Astrocyte (in vitro differentiated cells and primary cell): ENCODE results near the gene S1PR2. TPM values are rescaled to one million over a fixed set of nuclear protein-coding genes. Genes with fewer than 3 reads are reported as not detected.
A peak's percentile ranks its signal among the peaks of the same experiment; 100 is the strongest.

Experiments used
- DNase-seq: peaks from one replicate; pipeline ENCODE4 v3.0.0-alpha.2; 2010; ENCODE audit warnings: low read depth
- FAIRE-seq: peaks from 2 replicates; lab custom pipeline; 2011; peaks lifted over from hg19 to GRCh38; lab: Jason Lieb, UNC
- H2AFZ ChIP-seq: 2 replicates; pipeline ENCODE4 v1.6.0; 2012; ENCODE audit warnings: low read depth, low read length, inconsistent platforms
- H3K27ac ChIP-seq: 2 replicates; pipeline ENCODE4 v1.5.1; 2011; ENCODE audit warnings: low read depth, low read length, inconsistent platforms
- H3K27me3 ChIP-seq: 2 replicates; pipeline ENCODE4 v1.6.0; 2011; ENCODE audit warnings: low read length, inconsistent platforms; ENCODE audit not compliant: insufficient read depth
- H3K36me3 ChIP-seq: 2 replicates; pipeline ENCODE4 v1.5.1; 2011; ENCODE audit warnings: low read length, inconsistent platforms; ENCODE audit not compliant: insufficient read depth
- H3K4me1 ChIP-seq: 2 replicates; pipeline ENCODE4 v1.5.1; 2011; ENCODE audit warnings: low read length, inconsistent platforms; ENCODE audit not compliant: insufficient read depth
- H3K4me2 ChIP-seq: 2 replicates; pipeline ENCODE4 v1.6.0; 2012; ENCODE audit warnings: low read length, inconsistent platforms
- H3K4me3 ChIP-seq: 2 replicates; pipeline ENCODE4 v1.5.1; 2011; ENCODE audit warnings: low read depth, mild to moderate bottlenecking, low read length, inconsistent platforms; ENCODE audit not compliant: insufficient read depth
- H3K79me2 ChIP-seq: 2 replicates; pipeline ENCODE4 v1.6.0; 2012; ENCODE audit warnings: mild to moderate bottlenecking, low read length, inconsistent platforms; ENCODE audit not compliant: insufficient read depth
- H3K9ac ChIP-seq: 2 replicates; pipeline ENCODE4 v1.6.0; 2012; ENCODE audit warnings: mild to moderate bottlenecking, low read length, inconsistent platforms
- H3K9me3 ChIP-seq: 2 replicates; pipeline ENCODE4 v1.5.1; 2012; ENCODE audit warnings: low read depth, mild to moderate bottlenecking, low read length, inconsistent platforms; ENCODE audit not compliant: insufficient read depth
- H4K20me1 ChIP-seq: 2 replicates; pipeline ENCODE4 v1.6.0; 2012; ENCODE audit warnings: low read length, inconsistent platforms; ENCODE audit not compliant: insufficient read depth
- H3K27ac Mint-ChIP-seq: one replicate; pipeline ENCODE4 v1.8.0; 2021; ENCODE audit warnings: mild to moderate bottlenecking, mixed read lengths; ENCODE audit not compliant: unreplicated experiment
- H3K27me3 Mint-ChIP-seq: one replicate; pipeline ENCODE4 v1.8.0; 2021; ENCODE audit warnings: low read depth, mixed read lengths; ENCODE audit not compliant: unreplicated experiment
- H3K36me3 Mint-ChIP-seq: one replicate; pipeline ENCODE4 v1.8.0; 2021; ENCODE audit warnings: low read depth, mixed read lengths; ENCODE audit not compliant: unreplicated experiment
- H3K4me1 Mint-ChIP-seq: one replicate; pipeline ENCODE4 v1.8.0; 2021; ENCODE audit warnings: low read depth, mixed read lengths; ENCODE audit not compliant: unreplicated experiment
- H3K4me3 Mint-ChIP-seq: one replicate; pipeline ENCODE4 v1.8.0; 2021; ENCODE audit warnings: mild to moderate bottlenecking, moderate library complexity, mixed read lengths; ENCODE audit not compliant: unreplicated experiment
- H3K9me3 Mint-ChIP-seq: one replicate; pipeline ENCODE4 v1.8.0; 2021; ENCODE audit warnings: mild to moderate bottlenecking, mixed read lengths; ENCODE audit not compliant: unreplicated experiment
- EZH2 ChIP-seq: IDR thresholded peaks from 2 replicates; pipeline ENCODE4 v1.6.1; 2012; ENCODE audit warnings: mild to moderate bottlenecking, low read length, inconsistent platforms; ENCODE audit not compliant: insufficient read depth
- microRNA-seq: library from miRNA; unstranded; fragments of <30 nt; microRNA quantifications from one replicate; pipeline ENCODE4 v1.2.0, GENCODE V29; 2020
- total RNA-seq: library from RNA; stranded (reverse); gene quantifications from 2 replicates; pipeline ENCODE4 v1.2.1, GENCODE V29; 2021
- TF ChIP-seq, protein P1 (sequence below): IDR thresholded peaks from 2 replicates; pipeline ENCODE4 v1.5.1; 2011; ENCODE audit warnings: low read depth, mild to moderate bottlenecking, inconsistent platforms, low read length, moderate library complexity; ENCODE audit not compliant: insufficient read depth

Gene S1PR2
- total RNA-seq, 1 donor from 2014 or later = 15.7 TPM

- Mint-ChIP-seq H3K27ac (no peak overlapping the region), H3K9me3 (no peaks in the 10 kb centered on the region), H3K4me1 (no peaks in the 10 kb centered on the region), H3K27me3 (no peaks in the 10 kb centered on the region), H3K4me3 (no peak overlapping the region), H3K36me3 (peaks cover 5% of the 10 kb centered on the region)
- peaks cover 37% of the 10 kb centered on the region for H3K36me3 ChIP-seq
- no peak overlapping the region for H3K4me3 ChIP-seq
- H3K9ac ChIP-seq = no peak overlapping the region
- DNase-seq (peak; percentile 10), FAIRE-seq (no peak)
- H3K27ac ChIP-seq = no peak overlapping the region
- H3K4me1 ChIP-seq = no peaks in the 10 kb centered on the region
- TF ChIP-seq, protein P1, sequence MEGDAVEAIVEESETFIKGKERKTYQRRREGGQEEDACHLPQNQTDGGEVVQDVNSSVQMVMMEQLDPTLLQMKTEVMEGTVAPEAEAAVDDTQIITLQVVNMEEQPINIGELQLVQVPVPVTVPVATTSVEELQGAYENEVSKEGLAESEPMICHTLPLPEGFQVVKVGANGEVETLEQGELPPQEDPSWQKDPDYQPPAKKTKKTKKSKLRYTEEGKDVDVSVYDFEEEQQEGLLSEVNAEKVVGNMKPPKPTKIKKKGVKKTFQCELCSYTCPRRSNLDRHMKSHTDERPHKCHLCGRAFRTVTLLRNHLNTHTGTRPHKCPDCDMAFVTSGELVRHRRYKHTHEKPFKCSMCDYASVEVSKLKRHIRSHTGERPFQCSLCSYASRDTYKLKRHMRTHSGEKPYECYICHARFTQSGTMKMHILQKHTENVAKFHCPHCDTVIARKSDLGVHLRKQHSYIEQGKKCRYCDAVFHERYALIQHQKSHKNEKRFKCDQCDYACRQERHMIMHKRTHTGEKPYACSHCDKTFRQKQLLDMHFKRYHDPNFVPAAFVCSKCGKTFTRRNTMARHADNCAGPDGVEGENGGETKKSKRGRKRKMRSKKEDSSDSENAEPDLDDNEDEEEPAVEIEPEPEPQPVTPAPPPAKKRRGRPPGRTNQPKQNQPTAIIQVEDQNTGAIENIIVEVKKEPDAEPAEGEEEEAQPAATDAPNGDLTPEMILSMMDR = no peak
- no peak for TF ChIP-seq EZH2
- H3K79me2 ChIP-seq = no peaks in the 10 kb centered on the region
- H2AFZ ChIP-seq = no peak overlapping the region
- H3K27me3 ChIP-seq = no peaks in the 10 kb centered on the region
- peaks cover 10% of the 10 kb centered on the region for H4K20me1 ChIP-seq
- H3K9me3 ChIP-seq = no peaks in the 10 kb centered on the region
- no peak overlapping the region for H3K4me2 ChIP-seq
These were observed 57.6 kb downstream of the S1PR2 start for GRCh38 chr19:10173527-10173926.

Small RNA genes lying within 50 kb of the gene (microRNA-seq; reads per million reads assigned to microRNA genes)
- not detected for gene MIR4322

Other genes starting within 250 kb of the S1PR2 start
- gene COL5A3, start 220.8 kb downstream of the S1PR2 start, total RNA-seq = 22.2 and 28.0 TPM in 2 replicates
- not detected in 2 replicates for gene RDH8, start 217.8 kb downstream of the S1PR2 start, total RNA-seq
- 73.5 and 86.8 TPM in 2 replicates for gene SHFL, start 145.0 kb downstream of the S1PR2 start, total RNA-seq
- 0.24 TPM in 1 of 2 replicates, not detected in the other for gene ANGPTL6, start 128.7 kb downstream of the S1PR2 start, total RNA-seq
- 54.2 and 55.6 TPM in 2 replicates for gene PPAN, start 125.0 kb downstream of the S1PR2 start, total RNA-seq
- gene P2RY11, start 119.6 kb downstream of the S1PR2 start, total RNA-seq = 19.3 and 22.8 TPM in 2 replicates
- gene EIF3G, start 111.4 kb downstream of the S1PR2 start, total RNA-seq = 207 and 215 TPM in 2 replicates
- 42.6 and 50.6 TPM in 2 replicates for gene DNMT1, start 36.4 kb downstream of the S1PR2 start, total RNA-seq
- 57.8 and 60.3 TPM in 2 replicates for gene MRPL4, start 20.9 kb upstream of the S1PR2 start, total RNA-seq
- gene ICAM1, start 39.8 kb upstream of the S1PR2 start, total RNA-seq = 9.3 and 11.0 TPM in 2 replicates
- 0.20 TPM in 1 of 2 replicates, not detected in the other for gene ICAM4, start 55.6 kb upstream of the S1PR2 start, total RNA-seq
- 0.07 and 0.31 TPM in 2 replicates for gene ICAM5, start 58.6 kb upstream of the S1PR2 start, total RNA-seq
- 2.5 and 3.4 TPM in 2 replicates for gene ZGLP1, start 78.5 kb upstream of the S1PR2 start, total RNA-seq
- gene FDX2, start 84.7 kb upstream of the S1PR2 start, total RNA-seq = 18.6 and 24.4 TPM in 2 replicates
- 27.5 and 29.6 TPM in 2 replicates for gene RAVER1, start 102.2 kb upstream of the S1PR2 start, total RNA-seq
- gene ICAM3, start 108.3 kb upstream of the S1PR2 start, total RNA-seq = 10.9 and 12.4 TPM in 2 replicates
- gene TYK2, start 149.2 kb upstream of the S1PR2 start, total RNA-seq = 76.5 and 82.7 TPM in 2 replicates
- 240 TPM in 2 replicates for gene CDC37, start 172.2 kb upstream of the S1PR2 start, total RNA-seq
- 3.2 and 3.8 TPM in 2 replicates for gene PDE4A, start 189.2 kb upstream of the S1PR2 start, total RNA-seq